Endometrium (tissue), 2 donors: ENCODE data around the gene CYP27B1.

ENCODE experiments used
- FAIRE-seq: peaks from 2 replicates; lab custom pipeline; 2012; peaks lifted over from hg19 to GRCh38; lab: Jason Lieb, UNC
- donor health status: control.
- donor health status: control.

Gene CYP27B1

GRCh38 chr12:57765698-57766463, 997 bp downstream of the CYP27B1 start:
- FAIRE-seq, result no peak

GRCh38 chr12:57765003-57765697, 1.7 kb downstream of the CYP27B1 start:
- no peak for FAIRE-seq

GRCh38 chr12:57764662-57765002, 2.2 kb downstream of the CYP27B1 start:
- no peak for FAIRE-seq

GRCh38 chr12:57763881-57764661, 2.8 kb downstream of the CYP27B1 start:
- no peak for FAIRE-seq

- FAIRE-seq, result no peak
Measured at GRCh38 chr12:57762463-57762862, 4.4 kb downstream of the CYP27B1 start.

- FAIRE-seq, result no peak
Measured at GRCh38 chr12:57761391-57761998, 5.4 kb downstream of the CYP27B1 start.

- FAIRE-seq, result no peak
Measured at GRCh38 chr12:57760347-57760982, 6.4 kb downstream of the CYP27B1 start.

- FAIRE-seq, result no peak
Measured at GRCh38 chr12:57759360-57759980, 7.4 kb downstream of the CYP27B1 start.

- no peak for FAIRE-seq
Measured at GRCh38 chr12:57758552-57759359, 8.1 kb downstream of the CYP27B1 start.

GRCh38 chr12:57757771-57758170, 9.1 kb downstream of the CYP27B1 start:
- no peak for FAIRE-seq

GRCh38 chr12:57756406-57757341, 10.2 kb downstream of the CYP27B1 start:
- FAIRE-seq, result no peak

- no peak for FAIRE-seq
Measured at GRCh38 chr12:57755454-57756372, 11.2 kb downstream of the CYP27B1 start.

- FAIRE-seq, result no peak
Measured at GRCh38 chr12:57755194-57755453, 11.8 kb downstream of the CYP27B1 start.

GRCh38 chr12:57754411-57755193, 12.3 kb downstream of the CYP27B1 start, which contains the start of gene MARCHF9:
Gene MARCHF9 (plus strand): TSS chr12:57755103. CDS start chr12:57755529, 426 bp downstream.
- FAIRE-seq, result no peak

GRCh38 chr12:57753756-57754337, 13.0 kb downstream of the CYP27B1 start:
- FAIRE-seq, result no peak

GRCh38 chr12:57752668-57753000, 14.2 kb downstream of the CYP27B1 start:
- FAIRE-seq, result no peak
